HCT116 (cell line): ENCODE results near the gene RHOH.

ENCODE experiments used
- CEBPB ChIP-seq: IDR thresholded peaks from 2 replicates; pipeline ENCODE4 v1.6.1; 2012; ENCODE audit warnings: low read depth
- EZH2 ChIP-seq: fragments of 200-600 bp; sonication (generic); IDR thresholded peaks from 2 replicates; pipeline ENCODE4 v1.6.1; 2017; ENCODE audit warnings: antibody characterized with exemption, mixed run types
- EZH2phosphoT487 ChIP-seq: fragments of 200-600 bp; IDR thresholded peaks from 2 replicates; pipeline ENCODE4 v1.6.1; 2018; ENCODE audit warnings: antibody characterized with exemption, borderline replicate concordance
- JUND ChIP-seq: IDR thresholded peaks from 2 replicates; pipeline ENCODE4 v1.6.1; 2012
- POLR2A ChIP-seq: IDR thresholded peaks from 2 replicates; pipeline ENCODE4 v1.7.0; 2011; ENCODE audit warnings: borderline replicate concordance; ENCODE audit not compliant: insufficient read depth, insufficient read length; ENCODE audit errors: extremely low read depth
- RAD21 ChIP-seq: IDR thresholded peaks from 2 replicates; pipeline ENCODE4 v1.6.1; 2012; ENCODE audit warnings: low read depth, mild to moderate bottlenecking
- SIN3A ChIP-seq: IDR thresholded peaks from 2 replicates; pipeline ENCODE4 v1.6.1; 2012; ENCODE audit warnings: low read depth
- YY1 ChIP-seq: IDR thresholded peaks from 2 replicates; pipeline ENCODE4 v1.6.1; 2011; ENCODE audit warnings: low read length, low read depth, moderate library complexity, mild to moderate bottlenecking; ENCODE audit not compliant: insufficient replicate concordance; ENCODE audit errors: extremely low read depth
- ZNF274 ChIP-seq: fragments of 200-500 bp; sonication (Bioruptor generic); IDR thresholded peaks from 2 replicates; pipeline ENCODE4 v1.6.1; 2014; ENCODE audit warnings: mild to moderate bottlenecking, low read depth, low read length, inconsistent platforms
- TF ChIP-seq, protein P1 (sequence below), 3 experiments: fragments of 200-600 bp in 1 of 3; sonication (generic) in 1 of 3; IDR thresholded peaks in 2 of 3; conservative IDR thresholded peaks in 1 of 3; 2 replicates each; pipeline ENCODE4 v1.5.1; 2012 to 2017; ENCODE audit warnings: low read depth in 2 of 3, low read length in 2 of 3, antibody characterized with exemption in 1 of 3, borderline replicate concordance in 1 of 3, control low read depth in 1 of 3, mild to moderate bottlenecking in 1 of 3, mixed read lengths in 1 of 3, mixed run types in 1 of 3, moderate library complexity in 1 of 3; ENCODE audit not compliant: insufficient read depth in 1 of 3
- TF ChIP-seq, protein P2 (sequence below): IDR thresholded peaks from 2 replicates; pipeline ENCODE4 v1.6.1; 2011; ENCODE audit warnings: mild to moderate bottlenecking, low read length, moderate library complexity; ENCODE audit not compliant: insufficient replicate concordance; ENCODE audit errors: extremely low read depth

DNA sequence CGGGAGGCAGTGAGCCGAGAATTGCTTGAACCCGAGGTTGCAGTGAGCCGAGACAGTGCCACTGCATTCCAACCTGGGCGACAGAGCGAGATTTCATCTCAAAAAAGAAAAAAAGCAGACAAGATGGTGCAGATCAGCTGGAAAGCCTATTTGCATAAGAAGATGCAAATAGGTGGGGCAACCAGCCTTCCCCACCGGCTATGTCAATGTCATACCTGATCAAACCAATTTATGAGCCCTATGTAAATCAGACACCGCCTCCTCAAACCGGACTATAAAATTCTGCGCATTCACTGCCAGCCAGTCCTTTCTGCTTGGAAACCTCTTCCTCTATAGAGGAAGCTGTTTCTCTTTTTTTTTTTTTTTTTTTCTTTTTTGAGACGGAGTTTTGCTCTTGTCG is 73.8 kb downstream of the RHOH start:
- TF ChIP-seq YY1 (no peak), JUND (no peak), EZH2 (no peak), EZH2phosphoT487 (no peak), POLR2A (no peak), SIN3A (no peak), RAD21 (no peak), ZNF274 (no peak), CEBPB (no peak)
- TF ChIP-seq, protein P1, sequence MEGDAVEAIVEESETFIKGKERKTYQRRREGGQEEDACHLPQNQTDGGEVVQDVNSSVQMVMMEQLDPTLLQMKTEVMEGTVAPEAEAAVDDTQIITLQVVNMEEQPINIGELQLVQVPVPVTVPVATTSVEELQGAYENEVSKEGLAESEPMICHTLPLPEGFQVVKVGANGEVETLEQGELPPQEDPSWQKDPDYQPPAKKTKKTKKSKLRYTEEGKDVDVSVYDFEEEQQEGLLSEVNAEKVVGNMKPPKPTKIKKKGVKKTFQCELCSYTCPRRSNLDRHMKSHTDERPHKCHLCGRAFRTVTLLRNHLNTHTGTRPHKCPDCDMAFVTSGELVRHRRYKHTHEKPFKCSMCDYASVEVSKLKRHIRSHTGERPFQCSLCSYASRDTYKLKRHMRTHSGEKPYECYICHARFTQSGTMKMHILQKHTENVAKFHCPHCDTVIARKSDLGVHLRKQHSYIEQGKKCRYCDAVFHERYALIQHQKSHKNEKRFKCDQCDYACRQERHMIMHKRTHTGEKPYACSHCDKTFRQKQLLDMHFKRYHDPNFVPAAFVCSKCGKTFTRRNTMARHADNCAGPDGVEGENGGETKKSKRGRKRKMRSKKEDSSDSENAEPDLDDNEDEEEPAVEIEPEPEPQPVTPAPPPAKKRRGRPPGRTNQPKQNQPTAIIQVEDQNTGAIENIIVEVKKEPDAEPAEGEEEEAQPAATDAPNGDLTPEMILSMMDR (IDR thresholded peaks at IDR 0.05 in 2 of 3, conservative IDR thresholded peaks at IDR 0.05 in 1 of 3; ENCODE audit: borderline replicate concordance in 1 of 3, insufficient read depth in 1 of 3, low read depth in 2 of 3, low read length in 2 of 3) = no peak
- TF ChIP-seq, protein P2, sequence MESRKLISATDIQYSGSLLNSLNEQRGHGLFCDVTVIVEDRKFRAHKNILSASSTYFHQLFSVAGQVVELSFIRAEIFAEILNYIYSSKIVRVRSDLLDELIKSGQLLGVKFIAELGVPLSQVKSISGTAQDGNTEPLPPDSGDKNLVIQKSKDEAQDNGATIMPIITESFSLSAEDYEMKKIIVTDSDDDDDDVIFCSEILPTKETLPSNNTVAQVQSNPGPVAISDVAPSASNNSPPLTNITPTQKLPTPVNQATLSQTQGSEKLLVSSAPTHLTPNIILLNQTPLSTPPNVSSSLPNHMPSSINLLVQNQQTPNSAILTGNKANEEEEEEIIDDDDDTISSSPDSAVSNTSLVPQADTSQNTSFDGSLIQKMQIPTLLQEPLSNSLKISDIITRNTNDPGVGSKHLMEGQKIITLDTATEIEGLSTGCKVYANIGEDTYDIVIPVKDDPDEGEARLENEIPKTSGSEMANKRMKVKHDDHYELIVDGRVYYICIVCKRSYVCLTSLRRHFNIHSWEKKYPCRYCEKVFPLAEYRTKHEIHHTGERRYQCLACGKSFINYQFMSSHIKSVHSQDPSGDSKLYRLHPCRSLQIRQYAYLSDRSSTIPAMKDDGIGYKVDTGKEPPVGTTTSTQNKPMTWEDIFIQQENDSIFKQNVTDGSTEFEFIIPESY = no peak
